Sigmoid colon (tissue), 7 donors: ENCODE results near the gene BPIFB4. TPM values are rescaled to one million over a fixed set of nuclear protein-coding genes. Genes with fewer than 3 reads are reported as not detected.

Experiments
- DNase-seq: peaks from one replicate; pipeline ENCODE4 v3.0.0-alpha.2; 2019
- H3K27ac ChIP-seq, 4 donors: fragments of 200-600 bp; sonication (generic); one replicate each; pipeline ENCODE4 v1.5.1; 2016 to 2019; ENCODE audit warnings: mild to moderate bottlenecking in 1 of 4
- H3K27me3 ChIP-seq, 3 donors: fragments of 200-600 bp; sonication (generic); one replicate each; pipeline ENCODE4 v1.5.1; 2019; ENCODE audit warnings: mild to moderate bottlenecking in 1 of 3
- H3K36me3 ChIP-seq, 4 donors: fragments of 200-600 bp; sonication (generic); one replicate each; pipeline ENCODE4 v1.5.1; 2016 to 2019
- H3K4me1 ChIP-seq, 4 donors: fragments of 200-600 bp; sonication (generic); one replicate each; pipeline ENCODE4 v1.5.1; 2017 to 2019
- H3K4me3 ChIP-seq, 4 donors: fragments of 200-600 bp; sonication (generic); one replicate each; pipeline ENCODE4 v1.5.1; 2017 to 2019; ENCODE audit warnings: mild to moderate bottlenecking in 2 of 4, moderate library complexity in 1 of 4
- H3K9me3 ChIP-seq, 4 donors: fragments of 200-600 bp in 3 of 4; sonication (generic) in 3 of 4; one replicate each; pipeline versions ENCODE4 v1.5.1 to v1.6.1; 2013 to 2019
- EP300 ChIP-seq, 4 donors: sonication (generic); formaldehyde crosslinking; IDR thresholded peaks; one replicate each; pipeline ENCODE4 v1.6.1; 2017; ENCODE audit warnings: antibody characterized with exemption in 4 of 4
- POLR2A ChIP-seq, 2 donors: fragments of 450-650 bp; IDR thresholded peaks; one replicate each; pipeline ENCODE4 v1.6.1; 2016; ENCODE audit warnings: antibody characterized with exemption in 2 of 2, mild to moderate bottlenecking in 2 of 2, moderate library complexity in 2 of 2
- POLR2AphosphoS5 ChIP-seq, 4 donors: sonication (generic); formaldehyde crosslinking; IDR thresholded peaks; one replicate each; pipeline ENCODE4 v1.6.1; 2017; ENCODE audit warnings: antibody characterized with exemption in 4 of 4
- WGBS, 2 donors: extraction: QIAGEN DNeasy Blood & Tissue Kit; methylation state at CpG; one replicate each; pipeline ENCODE4 v1.1.7; 2013; 5-methylcytosine and 5-hydroxymethylcytosine counted together
- intact Hi-C: fragments of 100-400 bp; cut with DNase I; formaldehyde crosslinking; loops from one replicate; pipeline ENCODE4 v1.15.1; 2023
- polyA plus RNA-seq, 3 donors: library from polyadenylated mRNA; stranded (reverse); fragments of 200-250 nt; gene quantifications; one replicate each; pipeline ENCODE4 v1.2.3, GENCODE V29; 2013
- total RNA-seq, 4 donors: library from RNA; depleted of rRNA; stranded (reverse); fragments of >200 nt; gene quantifications; one replicate each; pipeline ENCODE4 v1.1.0, GENCODE V29; 2016
- TF ChIP-seq, protein P1 (sequence below), 4 experiments: fragments of 450-650 bp in 3 of 4; fragments of 200-600 bp in 1 of 4; IDR thresholded peaks; one replicate each; pipeline ENCODE4 v1.5.1; 2016 to 2019; ENCODE audit warnings: antibody characterized with exemption in 4 of 4, mild to moderate bottlenecking in 3 of 4, moderate library complexity in 2 of 4
- donor health status: healthy with polysubstance abuse.
- donor health status: Bipolar disorder and iron deficiency.
- donor health status: healthy.

BPIFB4 gene
- total and polyA plus RNA-seq, 7 donors, result not detected

DNA sequence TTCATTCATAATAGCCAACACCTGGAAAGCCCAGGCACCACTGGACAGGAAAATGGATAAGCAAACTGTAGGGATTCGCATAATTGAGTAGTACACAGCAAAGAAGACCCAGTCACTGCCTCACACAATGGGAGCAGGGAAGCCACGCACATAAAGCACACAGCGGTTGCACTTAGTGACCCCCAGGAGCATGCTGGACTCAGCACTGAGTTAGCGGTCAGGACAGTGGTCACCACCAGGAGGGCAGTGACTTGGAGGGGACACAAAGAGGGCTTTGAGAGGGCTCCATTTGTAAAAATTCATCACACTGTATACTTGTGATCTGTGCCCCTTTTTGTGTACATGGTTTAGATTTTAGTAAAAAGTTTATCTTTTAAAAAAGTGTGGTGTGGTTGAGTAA is 28.1 kb upstream of the BPIFB4 start:
- H3K4me3 ChIP-seq, result no peak overlapping the region
- no peaks in the 10 kb centered on the region for H3K36me3 ChIP-seq
- 59 to 88% methylated on average over 4 of the region's 4 CpGs for whole genome bisulfite sequencing, 2 donors
- TF ChIP-seq POLR2AphosphoS5 (IDR thresholded peaks at IDR 0.05) (no peak), POLR2A (IDR thresholded peaks at IDR 0.05) (no peak), EP300 (IDR thresholded peaks at IDR 0.05) (no peak)
- TF ChIP-seq, protein P1, sequence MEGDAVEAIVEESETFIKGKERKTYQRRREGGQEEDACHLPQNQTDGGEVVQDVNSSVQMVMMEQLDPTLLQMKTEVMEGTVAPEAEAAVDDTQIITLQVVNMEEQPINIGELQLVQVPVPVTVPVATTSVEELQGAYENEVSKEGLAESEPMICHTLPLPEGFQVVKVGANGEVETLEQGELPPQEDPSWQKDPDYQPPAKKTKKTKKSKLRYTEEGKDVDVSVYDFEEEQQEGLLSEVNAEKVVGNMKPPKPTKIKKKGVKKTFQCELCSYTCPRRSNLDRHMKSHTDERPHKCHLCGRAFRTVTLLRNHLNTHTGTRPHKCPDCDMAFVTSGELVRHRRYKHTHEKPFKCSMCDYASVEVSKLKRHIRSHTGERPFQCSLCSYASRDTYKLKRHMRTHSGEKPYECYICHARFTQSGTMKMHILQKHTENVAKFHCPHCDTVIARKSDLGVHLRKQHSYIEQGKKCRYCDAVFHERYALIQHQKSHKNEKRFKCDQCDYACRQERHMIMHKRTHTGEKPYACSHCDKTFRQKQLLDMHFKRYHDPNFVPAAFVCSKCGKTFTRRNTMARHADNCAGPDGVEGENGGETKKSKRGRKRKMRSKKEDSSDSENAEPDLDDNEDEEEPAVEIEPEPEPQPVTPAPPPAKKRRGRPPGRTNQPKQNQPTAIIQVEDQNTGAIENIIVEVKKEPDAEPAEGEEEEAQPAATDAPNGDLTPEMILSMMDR (IDR thresholded peaks at IDR 0.05), result no peak
- H3K4me1 ChIP-seq, result no peaks in the 10 kb centered on the region
- H3K9me3 ChIP-seq, result peaks cover 0 to 3% (median 0%) of the 10 kb centered on the region in 4 donors
- intact Hi-C loops, result no loop called here
- no peak for DNase-seq
- peaks cover 0 to 5% (median 0%) of the 10 kb centered on the region in 3 donors for H3K27me3 ChIP-seq
- no peak overlapping the region for H3K27ac ChIP-seq

DNA sequence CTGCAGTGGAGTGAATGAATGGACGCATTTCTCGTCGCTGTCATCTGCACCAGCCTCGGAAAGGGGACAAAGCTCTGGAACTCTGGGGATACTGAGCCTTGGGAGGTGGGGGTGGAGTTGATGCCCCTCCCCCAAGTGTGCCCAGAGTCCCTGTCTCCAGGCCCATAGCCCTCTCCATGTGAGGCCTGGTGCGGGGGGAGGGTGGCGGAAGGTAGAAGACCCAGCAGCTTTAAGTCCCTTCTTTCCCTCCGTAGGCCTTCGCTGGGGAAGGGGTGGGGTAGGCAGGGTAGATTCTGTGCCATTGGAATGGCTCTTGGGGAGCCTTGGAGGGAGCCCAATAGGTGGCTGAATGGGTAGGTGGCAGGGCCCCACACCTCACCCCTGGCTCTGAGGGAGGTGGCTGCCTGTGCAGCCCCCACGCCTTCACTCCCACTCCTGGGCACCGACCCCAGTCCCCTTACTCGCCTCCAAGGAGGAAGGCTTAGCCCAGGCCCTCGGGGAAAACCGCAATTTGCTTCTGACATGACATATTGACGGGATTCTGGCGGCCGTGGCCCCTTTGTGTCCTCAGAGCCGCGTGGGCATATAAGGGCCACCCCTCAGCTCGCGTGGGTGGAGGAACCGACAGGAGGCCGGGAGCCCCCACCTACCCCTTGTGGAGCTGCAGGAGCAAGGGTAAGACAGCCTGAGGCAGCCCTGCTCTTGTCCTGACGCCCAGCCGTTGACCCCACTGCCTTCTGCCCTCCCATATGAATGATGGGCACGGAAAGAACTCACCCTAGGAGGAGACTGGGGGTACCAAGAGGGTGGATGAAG is 25.9 kb upstream of the BPIFB4 start, which contains the start of gene BPIFB3:
BPIFB3 (plus strand) TSS at position 613 of the 816 bp plus-strand sequence. CDS start 1,533 bp downstream, outside the sequence.
- no peak for DNase-seq
- H3K36me3 ChIP-seq, result no peaks in the 10 kb centered on the region
- peaks cover 0 to 5% (median 0%) of the 10 kb centered on the region in 3 donors for H3K27me3 ChIP-seq
- H3K4me3 ChIP-seq, result no peak within 1 kb of the TSS
- H3K9me3 ChIP-seq, result no peaks in the 10 kb centered on the region
- H3K4me1 ChIP-seq, result no peaks in the 10 kb centered on the region
- H3K27ac ChIP-seq, result no peak within 1 kb of the TSS
- no peak for TF ChIP-seq POLR2A (IDR thresholded peaks at IDR 0.05)
- TF ChIP-seq EP300 (IDR thresholded peaks at IDR 0.05), result no peak
- no peak for TF ChIP-seq POLR2AphosphoS5 (IDR thresholded peaks at IDR 0.05)
- TF ChIP-seq, protein P1 (IDR thresholded peaks at IDR 0.05), result no peak
- intact Hi-C loops, result no loop called here
- 86 to 87% methylated on average over 25 of the region's 25 CpGs for WGBS, 2 donors

DNA sequence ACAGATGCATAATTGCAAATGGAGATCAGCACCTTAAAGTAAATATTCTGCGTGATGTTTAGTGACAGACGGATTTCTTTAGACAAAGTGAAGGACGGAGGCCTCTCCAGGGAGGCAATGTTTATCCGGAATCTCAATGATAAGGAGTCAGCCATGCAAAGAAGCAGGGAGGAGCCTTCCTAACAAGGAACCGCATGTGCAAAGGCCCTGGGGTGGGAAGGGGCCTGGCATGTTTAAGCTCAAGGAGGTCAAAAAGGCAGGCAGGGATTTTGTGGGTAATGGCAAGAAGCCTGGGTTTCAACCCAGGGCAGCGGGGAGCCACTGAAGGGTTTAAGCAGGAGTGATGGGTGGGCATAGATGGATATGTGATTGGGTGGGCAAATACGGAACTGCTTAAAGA is 25.1 kb upstream of the BPIFB4 start:
- intact Hi-C loops, result no loop called here
- no peak for DNase-seq
- no peak overlapping the region for H3K4me3 ChIP-seq
- peaks cover 0 to 5% (median 0%) of the 10 kb centered on the region in 3 donors for H3K27me3 ChIP-seq
- 76 to 82% methylated on average over 7 of the region's 7 CpGs for WGBS, 2 donors
- no peak overlapping the region for H3K27ac ChIP-seq
- no peaks in the 10 kb centered on the region for H3K36me3 ChIP-seq
- H3K9me3 ChIP-seq, result no peaks in the 10 kb centered on the region
- H3K4me1 ChIP-seq, result no peaks in the 10 kb centered on the region
- no peak for TF ChIP-seq POLR2AphosphoS5 (IDR thresholded peaks at IDR 0.05)
- no peak for TF ChIP-seq EP300 (IDR thresholded peaks at IDR 0.05)
- TF ChIP-seq POLR2A (IDR thresholded peaks at IDR 0.05), result no peak
- TF ChIP-seq, protein P1 (IDR thresholded peaks at IDR 0.05), result no peak

DNA sequence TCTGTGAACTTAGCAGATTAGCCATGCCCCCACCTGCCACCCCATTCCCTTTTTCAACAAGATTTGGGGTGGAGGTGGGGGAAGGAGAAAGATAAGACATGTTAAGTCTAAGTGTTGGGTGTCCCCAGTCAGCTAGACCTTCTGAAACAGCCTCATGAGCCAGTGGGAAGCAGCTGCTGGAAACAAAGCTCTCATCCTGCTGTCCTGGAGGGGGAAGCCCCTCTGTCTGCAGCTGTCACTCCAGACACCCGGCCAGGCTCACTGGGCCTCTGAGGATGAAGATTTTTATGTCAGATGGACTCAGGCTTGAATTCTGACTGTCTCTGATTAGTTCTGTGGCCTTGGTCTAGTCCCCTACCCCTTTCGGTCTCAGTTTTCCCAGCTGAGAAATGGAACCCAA is 24.7 kb upstream of the BPIFB4 start:
- intact Hi-C loops, result no loop called here

More for the DNA sequence above, 24.7 kb upstream of the BPIFB4 start:
- TF ChIP-seq POLR2A (IDR thresholded peaks at IDR 0.05), result no peak
- no peak for TF ChIP-seq EP300 (IDR thresholded peaks at IDR 0.05)
- no peak for TF ChIP-seq POLR2AphosphoS5 (IDR thresholded peaks at IDR 0.05)
- TF ChIP-seq, protein P1 (IDR thresholded peaks at IDR 0.05), result no peak
- H3K27me3 ChIP-seq, result peaks cover 0 to 5% (median 0%) of the 10 kb centered on the region in 3 donors
- no peak overlapping the region for H3K27ac ChIP-seq
- H3K36me3 ChIP-seq, result no peaks in the 10 kb centered on the region
- no peaks in the 10 kb centered on the region for H3K4me1 ChIP-seq
- 75 to 84% methylated on average over 2 of the region's 2 CpGs for WGBS, 2 donors
- no peaks in the 10 kb centered on the region for H3K9me3 ChIP-seq
- DNase-seq, result no peak
- H3K4me3 ChIP-seq, result no peak overlapping the region
